BJ (cell line): ENCODE measurements around the gene SPEM2. TPM values are rescaled to one million over a fixed set of nuclear protein-coding genes. Genes with fewer than 3 reads are reported as not detected.

ENCODE experiments used
- CTCF ChIA-PET: fragments of 350-600 bp; formaldehyde crosslinking; extraction: SDS; loops from one replicate; lab custom pipeline; 2021; ENCODE audit warnings: antibody characterized with exemption, inconsistent platforms; lab: Yijun Ruan, JAX
- POLR2A ChIA-PET: fragments of 300-600 bp; sonication (Branson Sonifier 250); formaldehyde crosslinking; extraction: SDS; loops from one replicate; lab custom pipeline; 2021; ENCODE audit warnings: antibody characterized with exemption; lab: Charles Lee
- DNase-seq: peaks from one replicate; pipeline ENCODE4 v3.0.0-alpha.2; 2011; ENCODE audit warnings: low read depth
- H3K27me3 ChIP-seq: 2 replicates; pipeline ENCODE4 v1.6.0; 2011; ENCODE audit warnings: low read length; ENCODE audit not compliant: control insufficient read depth, insufficient read depth
- H3K36me3 ChIP-seq: 2 replicates; pipeline ENCODE4 v1.5.1; 2011; ENCODE audit warnings: low read length; ENCODE audit not compliant: control insufficient read depth, insufficient read depth
- H3K4me3 ChIP-seq: 2 replicates; pipeline ENCODE4 v1.5.1; 2011; ENCODE audit warnings: low read depth, mild to moderate bottlenecking, control low read depth, low read length
- CTCF ChIP-seq: IDR thresholded peaks from 2 replicates; pipeline ENCODE4 v1.5.1; 2011; ENCODE audit warnings: low read depth, mild to moderate bottlenecking, control low read depth, inconsistent platforms, low read length, moderate library complexity; ENCODE audit not compliant: insufficient read depth
- polyA plus RNA-seq: library from polyadenylated mRNA; depleted of rRNA; stranded (reverse); fragments of >200 nt; gene quantifications from 2 replicates; pipeline ENCODE4 v1.2.3, GENCODE V29; 2011

Gene SPEM2
- polyA plus RNA-seq, 1 experiment = not detected

GRCh38 chr17:7389924-7390910, 35.2 kb upstream of the SPEM2 start:
- H3K36me3 ChIP-seq = peaks cover 21% of the 10 kb centered on the region
- POLR2A ChIA-PET = no interaction called here
- CTCF ChIA-PET = interaction anchor here (0.8 to 1.7 kb wide), 2 partner anchors 34 to 95 kb away, joined by 3 to 4 read pairs; no protein-coding TSS in a partner anchor
- no peak overlapping the region for H3K4me3 ChIP-seq
- no peak for TF ChIP-seq CTCF
- no peak for DNase-seq
- H3K27me3 ChIP-seq = no peaks in the 10 kb centered on the region

DNA sequence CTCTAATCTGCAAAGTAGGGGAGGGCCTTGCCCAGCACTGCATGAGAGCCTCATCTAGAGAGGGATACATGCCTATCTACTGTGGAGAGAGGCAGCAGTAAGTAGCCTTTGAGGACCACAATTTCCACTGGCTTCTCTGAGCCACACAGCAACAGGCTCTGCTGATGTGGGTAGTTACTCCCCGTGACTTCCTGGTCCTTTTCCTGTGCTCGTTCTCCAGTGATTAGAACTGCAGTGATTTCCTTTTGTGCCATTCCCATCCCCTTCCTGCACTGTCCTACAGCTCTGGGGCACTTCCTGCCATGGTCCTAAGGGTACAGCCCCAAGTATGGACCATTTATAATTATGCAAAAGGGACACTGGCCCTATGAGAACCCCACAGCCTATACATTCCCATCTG, 34.1 kb upstream of the SPEM2 start:
- CTCF ChIA-PET = interaction anchor here (1.7 kb wide), 1 partner anchor 35 kb away, joined by 4 read pairs; no protein-coding TSS in a partner anchor
- POLR2A ChIA-PET = no interaction called here

DNA sequence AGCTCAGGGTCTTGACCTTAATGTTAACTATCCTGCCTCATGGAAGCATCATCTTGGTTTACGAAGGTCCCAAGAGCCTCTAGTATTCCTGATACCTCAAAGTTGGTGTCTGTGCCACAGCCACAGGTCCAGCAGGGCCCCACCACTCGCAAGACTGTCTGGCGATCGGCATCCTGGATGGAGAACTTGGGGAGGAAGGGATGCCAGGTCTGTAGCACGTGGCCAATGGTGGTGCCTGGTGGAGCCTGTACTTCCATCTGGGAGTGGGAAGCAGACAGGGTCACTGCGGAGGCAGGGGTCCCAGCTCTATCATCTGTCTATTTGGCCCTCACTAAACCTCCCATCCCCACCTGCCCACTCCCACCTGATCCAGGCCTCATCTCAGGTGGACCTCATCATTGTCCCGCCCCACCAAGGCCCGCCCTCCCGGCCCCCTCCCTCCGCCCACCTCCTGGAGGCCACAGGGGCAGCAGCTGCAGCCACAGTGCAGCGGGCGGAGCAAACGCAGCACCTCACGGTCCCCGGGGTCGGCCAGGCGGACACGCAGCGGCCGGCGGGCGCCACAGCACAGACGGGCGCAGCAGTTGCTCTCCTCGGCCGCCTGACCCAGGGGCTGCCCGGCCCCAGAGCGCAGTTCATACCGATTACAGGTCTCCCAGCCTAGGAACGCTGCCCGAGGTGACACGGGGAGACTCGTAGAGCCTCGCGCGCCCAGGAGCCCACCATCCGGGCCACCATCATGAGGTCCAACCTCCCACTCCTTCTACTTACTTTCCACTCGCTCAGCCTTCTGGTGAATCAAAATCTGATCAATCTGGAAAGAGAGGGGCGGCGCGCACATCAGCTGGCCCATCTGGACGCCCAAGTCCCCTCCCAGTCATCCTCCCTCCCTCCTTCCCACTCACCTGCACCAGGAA, 32.5 kb upstream of the SPEM2 start:
- Histone ChIP-seq H3K27me3 (no peaks in the 10 kb centered on the region), H3K36me3 (peaks cover 19% of the 10 kb centered on the region), H3K4me3 (peak overlapping the region; percentile 89)
- POLR2A ChIA-PET = no interaction called here
- CTCF ChIA-PET = interaction anchor here (1.4 kb wide), 1 partner anchor 168 kb away, joined by 4 read pairs; no protein-coding TSS in a partner anchor
- no peak for TF ChIP-seq CTCF
- no peak for DNase-seq

More for the DNA sequence above, 34.1 kb upstream of the SPEM2 start:
- Histone ChIP-seq H3K36me3 (peaks cover 21% of the 10 kb centered on the region), H3K27me3 (no peaks in the 10 kb centered on the region), H3K4me3 (no peak overlapping the region)
- DNase-seq = no peak
- no peak for TF ChIP-seq CTCF

DNA sequence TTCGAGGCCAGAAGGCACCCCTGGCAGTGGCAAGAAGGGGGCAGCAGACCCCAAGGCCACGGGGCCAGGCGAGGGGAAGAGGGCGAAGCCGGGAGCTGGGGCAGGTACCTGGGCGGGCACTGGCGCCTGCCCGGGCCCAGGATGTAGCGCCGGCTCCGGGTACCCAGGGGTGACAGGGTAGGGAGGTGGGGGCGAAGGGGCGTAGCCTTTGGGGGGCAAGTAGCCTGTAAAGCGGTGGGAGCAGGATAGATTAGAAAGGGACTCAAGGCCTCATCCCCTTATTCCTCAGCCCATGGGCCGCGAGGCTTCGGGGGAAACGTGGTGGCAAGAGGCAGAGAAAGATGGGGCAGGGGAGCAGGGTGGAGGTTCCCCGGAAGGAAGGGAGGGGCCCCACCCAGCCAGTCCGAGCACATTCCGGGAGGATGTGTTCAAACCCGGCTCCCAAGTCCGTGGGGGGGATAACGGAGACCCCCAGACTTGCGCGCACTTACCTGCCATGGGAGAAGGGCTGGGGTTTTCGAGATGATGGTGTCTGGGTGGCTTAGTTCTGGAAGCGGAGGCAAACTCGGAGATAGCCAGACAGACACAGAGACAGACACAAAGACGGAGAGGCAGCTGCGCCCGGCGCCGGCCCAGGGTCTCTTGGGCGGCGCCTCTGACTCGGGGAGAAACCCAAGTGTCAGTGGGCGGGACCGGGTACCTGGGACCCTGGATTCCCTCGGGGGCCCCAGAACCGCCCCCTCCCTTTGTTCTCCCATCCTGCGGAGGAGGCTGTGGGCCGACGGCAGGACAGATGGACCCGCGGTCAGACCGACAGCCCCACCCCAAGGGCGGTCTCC, 31.6 kb upstream of the SPEM2 start:
- peak overlapping the region; percentile 89 for H3K4me3 ChIP-seq
- DNase-seq = no peak
- no peaks in the 10 kb centered on the region for H3K27me3 ChIP-seq
- peak; percentile 35 for TF ChIP-seq CTCF
- H3K36me3 ChIP-seq = peaks cover 13% of the 10 kb centered on the region
- CTCF ChIA-PET = interaction anchor here (1.4 kb wide), 1 partner anchor 38 kb away, joined by 7 read pairs; no protein-coding TSS in a partner anchor
- POLR2A ChIA-PET = interaction anchor here (0.6 kb wide), 1 partner anchor 10 kb away, joined by 3 read pairs; the partner anchor contains the start of gene TMEM256
